ENCODE measurements around the gene PRR23E.

PRR23E gene

DNA sequence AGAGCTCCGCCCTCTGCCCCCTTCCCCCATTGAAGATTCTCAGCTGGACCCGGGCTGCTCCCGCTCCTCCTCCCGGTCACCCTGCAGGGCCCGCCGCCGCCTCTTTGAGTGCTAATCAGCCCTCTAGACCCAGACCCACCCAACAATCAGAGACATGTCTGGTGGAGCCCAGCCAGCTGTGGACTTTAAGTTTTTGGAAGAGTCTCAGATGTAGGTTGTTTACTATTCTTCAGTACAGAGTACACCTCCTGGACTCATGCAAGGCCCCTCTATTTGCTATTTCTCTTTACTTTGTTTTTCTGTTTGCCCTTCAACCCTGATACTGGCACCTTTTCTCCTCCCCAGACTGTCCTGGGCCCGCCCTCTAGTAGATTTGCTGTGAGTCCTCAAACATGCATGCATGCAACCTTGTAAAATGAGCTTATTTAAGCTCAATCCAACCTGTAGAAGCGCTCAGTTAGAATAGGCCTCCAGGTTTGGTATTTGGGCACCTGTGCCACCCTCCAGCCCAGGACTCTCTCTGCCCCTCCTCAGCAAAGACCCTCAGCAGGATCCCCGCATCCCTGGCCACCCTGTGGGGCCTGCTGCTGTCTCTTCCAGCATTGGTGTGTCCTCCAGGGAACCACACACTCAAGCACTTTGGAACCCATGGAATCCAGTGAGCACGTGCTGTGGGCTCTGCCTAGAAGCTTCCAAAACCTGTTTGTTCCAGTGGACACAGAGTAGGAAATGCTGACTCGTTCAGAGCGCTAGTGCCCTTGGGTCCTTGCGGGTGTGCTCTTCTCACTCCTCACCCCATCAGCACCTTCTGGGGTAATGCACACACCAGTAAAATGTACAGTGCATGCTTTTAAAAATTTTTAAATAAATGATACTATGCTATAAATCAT is 4.6 kb downstream of the PRR23E start:
- in situ Hi-C loops (cut with HindIII; ENCODE audit: low sequenced_read_pairs): no loop called here
- no peak for DNase-seq (ENCODE audit: low read depth)
- TF ChIP-seq, protein P1, sequence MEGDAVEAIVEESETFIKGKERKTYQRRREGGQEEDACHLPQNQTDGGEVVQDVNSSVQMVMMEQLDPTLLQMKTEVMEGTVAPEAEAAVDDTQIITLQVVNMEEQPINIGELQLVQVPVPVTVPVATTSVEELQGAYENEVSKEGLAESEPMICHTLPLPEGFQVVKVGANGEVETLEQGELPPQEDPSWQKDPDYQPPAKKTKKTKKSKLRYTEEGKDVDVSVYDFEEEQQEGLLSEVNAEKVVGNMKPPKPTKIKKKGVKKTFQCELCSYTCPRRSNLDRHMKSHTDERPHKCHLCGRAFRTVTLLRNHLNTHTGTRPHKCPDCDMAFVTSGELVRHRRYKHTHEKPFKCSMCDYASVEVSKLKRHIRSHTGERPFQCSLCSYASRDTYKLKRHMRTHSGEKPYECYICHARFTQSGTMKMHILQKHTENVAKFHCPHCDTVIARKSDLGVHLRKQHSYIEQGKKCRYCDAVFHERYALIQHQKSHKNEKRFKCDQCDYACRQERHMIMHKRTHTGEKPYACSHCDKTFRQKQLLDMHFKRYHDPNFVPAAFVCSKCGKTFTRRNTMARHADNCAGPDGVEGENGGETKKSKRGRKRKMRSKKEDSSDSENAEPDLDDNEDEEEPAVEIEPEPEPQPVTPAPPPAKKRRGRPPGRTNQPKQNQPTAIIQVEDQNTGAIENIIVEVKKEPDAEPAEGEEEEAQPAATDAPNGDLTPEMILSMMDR (IDR thresholded peaks at IDR 0.05; ENCODE audit: low read depth, low read length, missing control alignments): no peak
- no peak overlapping the region for H3K4me3 ChIP-seq (ENCODE audit: low read depth, low read length)

DNA sequence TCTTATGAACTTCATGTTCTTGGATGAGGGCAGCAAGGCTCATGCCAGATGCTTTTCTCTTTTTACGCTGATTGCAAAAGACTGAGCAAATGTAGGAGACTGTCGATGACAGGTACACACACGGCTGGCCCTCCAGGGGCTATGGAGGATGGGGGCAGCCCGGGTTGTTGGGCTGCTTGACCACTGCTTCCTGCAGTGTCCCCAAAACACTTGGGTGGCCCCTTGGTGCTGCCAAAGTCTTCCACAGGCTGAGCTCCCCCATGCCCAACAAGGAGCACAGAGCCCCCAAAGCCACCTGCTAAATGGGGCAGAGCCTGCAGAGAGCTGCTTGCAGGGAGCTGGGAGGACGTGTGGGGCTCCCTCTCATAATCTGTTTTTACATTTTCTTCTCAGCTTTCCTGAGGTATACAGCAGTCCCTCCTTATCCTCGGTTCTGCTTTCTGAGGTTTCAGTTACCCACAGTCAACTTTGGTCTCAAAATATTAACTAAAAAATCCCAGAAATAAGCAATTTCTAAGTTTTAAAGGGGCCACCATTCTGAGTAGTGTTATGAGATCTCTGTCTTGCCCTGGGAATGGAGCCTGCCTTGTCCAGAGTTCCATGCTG is 7.3 kb downstream of the PRR23E start:
- no peak for DNase-seq (ENCODE audit: low read depth)
- TF ChIP-seq, protein P1 (IDR thresholded peaks at IDR 0.05; ENCODE audit: low read depth, low read length, missing control alignments): no peak
- in situ Hi-C loops (cut with HindIII; ENCODE audit: low sequenced_read_pairs): no loop called here
- no peak overlapping the region for H3K4me3 ChIP-seq (ENCODE audit: low read depth, low read length)

DNA sequence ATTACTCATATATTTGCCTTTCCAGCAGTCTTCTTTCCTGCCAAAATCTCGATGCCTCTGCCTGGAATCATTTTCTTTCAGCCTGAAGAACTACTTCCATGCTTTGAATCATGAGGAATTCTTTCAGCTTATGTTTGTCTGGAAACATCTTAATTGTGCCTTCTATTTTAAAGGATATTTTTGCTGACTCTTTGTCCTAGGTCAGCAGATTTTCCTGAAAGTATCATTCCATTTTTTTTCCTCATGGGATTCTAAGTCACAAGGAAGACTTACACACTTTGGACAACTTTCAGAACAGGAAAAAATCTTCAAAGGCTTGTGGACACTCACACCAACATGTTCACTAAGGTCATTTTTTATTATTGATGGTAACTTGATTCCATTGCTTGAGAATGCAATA is 10.1 kb downstream of the PRR23E start:
- TF ChIP-seq, protein P1 (IDR thresholded peaks at IDR 0.05; ENCODE audit: low read depth, low read length, missing control alignments): no peak
- in situ Hi-C loops (cut with HindIII; ENCODE audit: low sequenced_read_pairs): no loop called here
- DNase-seq (ENCODE audit: low read depth): no peak
- no peak overlapping the region for H3K4me3 ChIP-seq (ENCODE audit: low read depth, low read length)

DNA sequence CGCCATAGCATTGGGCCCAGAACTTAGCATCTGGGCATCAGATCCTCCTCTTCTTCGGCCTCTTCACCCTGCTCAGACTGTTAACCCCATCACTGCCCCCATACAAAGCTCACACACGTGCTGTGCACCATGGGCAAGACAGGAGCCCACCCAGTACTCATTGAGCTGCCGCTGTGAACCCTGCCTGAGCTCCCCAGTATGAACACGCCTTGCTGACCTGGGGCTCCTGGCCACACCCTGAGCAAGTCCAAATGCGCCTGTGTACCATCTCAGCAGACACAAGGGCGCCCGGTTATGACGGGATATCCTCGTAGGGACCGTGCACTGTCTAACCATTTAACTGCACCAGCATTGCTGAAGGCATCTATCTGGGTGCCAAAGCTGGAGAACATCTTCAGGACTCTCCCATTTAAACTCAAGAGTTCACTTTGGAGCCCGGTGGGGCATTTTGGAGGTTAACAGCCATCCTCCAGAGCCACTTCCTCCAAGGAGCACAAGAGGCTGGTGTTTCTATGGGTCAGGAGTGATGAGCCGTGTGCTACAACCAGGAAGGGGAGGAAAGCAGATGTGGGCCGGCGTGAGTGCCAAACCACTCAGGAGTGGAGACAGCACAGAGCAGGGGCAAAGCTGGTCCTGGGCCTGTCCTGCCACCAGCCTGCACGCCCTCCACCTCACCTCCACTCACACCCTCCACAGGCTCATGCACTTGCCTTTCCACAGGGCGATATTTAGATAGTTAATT is 12.1 kb downstream of the PRR23E start:
- no peak overlapping the region for H3K4me3 ChIP-seq (ENCODE audit: low read depth, low read length)
- in situ Hi-C loops (cut with HindIII; ENCODE audit: low sequenced_read_pairs): no loop called here
- TF ChIP-seq, protein P1 (IDR thresholded peaks at IDR 0.05; ENCODE audit: low read depth, low read length, missing control alignments): no peak
- no peak for DNase-seq (ENCODE audit: low read depth)

DNA sequence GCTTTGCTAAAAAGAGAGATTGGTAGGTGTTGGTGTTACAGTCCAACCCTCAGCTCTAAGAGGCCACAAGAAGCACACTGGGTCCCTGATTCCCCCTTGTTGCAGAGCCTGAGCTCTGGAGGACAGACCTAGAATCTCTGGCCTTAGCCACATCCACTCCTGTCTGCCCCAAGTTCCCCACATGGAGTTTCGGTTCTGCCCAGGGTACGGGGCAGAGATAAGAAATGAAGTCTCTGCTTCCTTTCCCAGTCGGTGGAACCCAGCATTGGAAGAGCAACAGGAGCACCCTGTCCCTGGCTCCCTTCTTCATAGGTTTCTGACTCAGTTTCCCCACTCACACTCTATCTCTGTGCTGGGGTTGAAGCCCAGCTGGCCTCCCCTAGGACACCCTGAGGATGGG is 13.2 kb downstream of the PRR23E start:
- in situ Hi-C loops (cut with HindIII; ENCODE audit: low sequenced_read_pairs): no loop called here
- TF ChIP-seq, protein P1 (IDR thresholded peaks at IDR 0.05; ENCODE audit: low read depth, low read length, missing control alignments): no peak

More for the DNA sequence above, 13.2 kb downstream of the PRR23E start:
- no peak for DNase-seq (ENCODE audit: low read depth)
- no peak overlapping the region for H3K4me3 ChIP-seq (ENCODE audit: low read depth, low read length)
